MM.1S (cell line): Measurements from ENCODE around the gene GRK3.

Source experiments
- DNase-seq: peaks from one replicate; pipeline ENCODE4 v3.0.0-alpha.2; 2015
- H2AFZ ChIP-seq: fragments of 300-600 bp; sonication (generic); 2 replicates; pipeline ENCODE4 v1.6.0; 2016; ENCODE audit warnings: antibody characterized with exemption, low read length
- H3F3A ChIP-seq: fragments of 300-600 bp; sonication (generic); 2 replicates; pipeline ENCODE4 v1.6.1; 2016; ENCODE audit warnings: mild to moderate bottlenecking, antibody characterized with exemption, low read length, moderate library complexity, mixed read lengths; ENCODE audit not compliant: insufficient read depth
- H3K27ac ChIP-seq: fragments of 300-600 bp; sonication (generic); 2 replicates; pipeline ENCODE4 v1.5.1; 2016; ENCODE audit warnings: mild to moderate bottlenecking, low read length
- H3K27me3 ChIP-seq: fragments of 300-600 bp; sonication (generic); replicated peaks from 2 replicates; pipeline ENCODE4 v1.6.0; 2016; ENCODE audit warnings: low read length; ENCODE audit not compliant: insufficient read depth
- H3K36me3 ChIP-seq: fragments of 300-600 bp; sonication (generic); replicated peaks from 2 replicates; pipeline ENCODE4 v1.6.1; 2016; ENCODE audit warnings: mild to moderate bottlenecking, low read length, mixed read lengths; ENCODE audit not compliant: insufficient read depth
- H3K4me1 ChIP-seq: fragments of 300-600 bp; sonication (generic); 2 replicates; pipeline ENCODE4 v1.6.1; 2016; ENCODE audit warnings: low read length, mixed read lengths
- H3K4me2 ChIP-seq: fragments of 300-600 bp; sonication (generic); 2 replicates; pipeline ENCODE4 v1.6.0; 2016; ENCODE audit warnings: low read depth, low read length
- H3K4me3 ChIP-seq: fragments of 300-600 bp; sonication (generic); 2 replicates; pipeline ENCODE4 v1.5.1; 2016; ENCODE audit warnings: low read length, mixed read lengths
- H3K79me2 ChIP-seq: fragments of 300-600 bp; sonication (generic); 2 replicates; pipeline ENCODE4 v1.6.1; 2016; ENCODE audit warnings: mixed run types, low read length, mixed read lengths
- H3K9ac ChIP-seq: fragments of 300-600 bp; sonication (generic); 2 replicates; pipeline ENCODE4 v1.6.1; 2016; ENCODE audit warnings: low read length, mixed read lengths
- H3K9me2 ChIP-seq: fragments of 300-600 bp; sonication (generic); replicated peaks from 2 replicates; pipeline ENCODE4 v1.6.1; 2016; ENCODE audit warnings: mild to moderate bottlenecking, low read length, mixed read lengths; ENCODE audit not compliant: insufficient read depth
- H3K9me3 ChIP-seq: fragments of 300-600 bp; sonication (generic); replicated peaks from 2 replicates; pipeline ENCODE4 v1.6.1; 2016; ENCODE audit warnings: mild to moderate bottlenecking, low read length, mixed read lengths; ENCODE audit not compliant: insufficient read depth
- H4K20me1 ChIP-seq: fragments of 300-600 bp; sonication (generic); 2 replicates; pipeline ENCODE4 v1.6.1; 2016; ENCODE audit warnings: mild to moderate bottlenecking, low read length, moderate library complexity, mixed read lengths; ENCODE audit not compliant: insufficient read depth
- CTCF ChIP-seq: fragments of 300-600 bp; sonication (generic); IDR thresholded peaks from 2 replicates; pipeline ENCODE4 v1.5.1; 2016; ENCODE audit warnings: antibody characterized with exemption, low read length, mixed read lengths
- EZH2 ChIP-seq: fragments of 300-600 bp; sonication (generic); optimal IDR thresholded peaks from 2 replicates; pipeline ENCODE3; 2017; ENCODE audit warnings: low read depth, mild to moderate bottlenecking, antibody characterized with exemption, low read length, mixed read lengths
- EZH2phosphoT487 ChIP-seq: fragments of 300-600 bp; sonication (generic); IDR thresholded peaks from 2 replicates; pipeline ENCODE4 v1.6.1; 2018; ENCODE audit warnings: antibody characterized with exemption, low read length

Gene GRK3

GRCh38 chr22:25695146-25695545 is 130.7 kb downstream of the GRK3 start:
- H3K27ac ChIP-seq, result no peak overlapping the region
- no peaks in the 10 kb centered on the region for H3K27me3 ChIP-seq
- H3K9me2 ChIP-seq, result no peaks in the 10 kb centered on the region
- no peak for TF ChIP-seq EZH2
- no peak for TF ChIP-seq CTCF
- no peak for TF ChIP-seq EZH2phosphoT487
- no peak for DNase-seq
- no peak overlapping the region for H3K4me2 ChIP-seq
- no peaks in the 10 kb centered on the region for H3K9me3 ChIP-seq
- no peak overlapping the region for H3K4me3 ChIP-seq
- no peaks in the 10 kb centered on the region for H3K4me1 ChIP-seq
- no peak overlapping the region for H2AFZ ChIP-seq
- H3K79me2 ChIP-seq, result no peaks in the 10 kb centered on the region
- no peaks in the 10 kb centered on the region for H3K36me3 ChIP-seq
- H4K20me1 ChIP-seq, result no peaks in the 10 kb centered on the region
- no peak overlapping the region for H3K9ac ChIP-seq
- no peaks in the 10 kb centered on the region for H3F3A ChIP-seq

- Histone ChIP-seq H3K36me3 (no peaks in the 10 kb centered on the region), H3F3A (no peaks in the 10 kb centered on the region)
Measured at GRCh38 chr22:25696763-25697162, 132.3 kb downstream of the GRK3 start.

GRCh38 chr22:25697181-25697664 is 132.7 kb downstream of the GRK3 start:
- Histone ChIP-seq H3K79me2 (no peaks in the 10 kb centered on the region), H3K4me2 (no peak overlapping the region), H3K27me3 (no peaks in the 10 kb centered on the region), H3K9me3 (no peaks in the 10 kb centered on the region), H3K4me1 (no peaks in the 10 kb centered on the region), H2AFZ (no peak overlapping the region), H3K9me2 (no peaks in the 10 kb centered on the region), H3K9ac (no peak overlapping the region), H3K4me3 (no peak overlapping the region), H3K27ac (no peak overlapping the region), H4K20me1 (no peaks in the 10 kb centered on the region), H3F3A (no peaks in the 10 kb centered on the region), H3K36me3 (no peaks in the 10 kb centered on the region)
- DNase-seq, result no peak
- TF ChIP-seq EZH2phosphoT487 (no peak), CTCF (no peak), EZH2 (no peak)

More at GRCh38 chr22:25696763-25697162, 132.3 kb downstream of the GRK3 start:
- TF ChIP-seq EZH2 (no peak), CTCF (no peak), EZH2phosphoT487 (no peak)
- no peak for DNase-seq
- H4K20me1 ChIP-seq, result no peaks in the 10 kb centered on the region
- H3K9ac ChIP-seq, result no peak overlapping the region
- no peaks in the 10 kb centered on the region for H3K4me1 ChIP-seq
- H3K27me3 ChIP-seq, result no peaks in the 10 kb centered on the region
- no peaks in the 10 kb centered on the region for H3K9me3 ChIP-seq
- no peak overlapping the region for H3K4me3 ChIP-seq
- no peak overlapping the region for H3K27ac ChIP-seq
- H3K79me2 ChIP-seq, result no peaks in the 10 kb centered on the region
- H2AFZ ChIP-seq, result no peak overlapping the region
- no peaks in the 10 kb centered on the region for H3K9me2 ChIP-seq
- no peak overlapping the region for H3K4me2 ChIP-seq
